Fibroblast of the aortic adventitia (primary cell): Measurements from ENCODE around the gene SLC4A1AP. TPM values are rescaled to one million over a fixed set of nuclear protein-coding genes. Genes with fewer than 3 reads are reported as not detected.
A peak's percentile ranks its signal among the peaks of the same experiment; 100 is the strongest.

Source experiments
- DNase-seq: peaks from one replicate; pipeline ENCODE4 v3.0.0-alpha.2; 2010; ENCODE audit warnings: low read depth
- H3K4me3 ChIP-seq: 2 replicates; pipeline ENCODE4 v1.5.1; 2011; ENCODE audit warnings: low read depth, mild to moderate bottlenecking, control low read depth, low read length, moderate library complexity
- total RNA-seq: library from RNA; depleted of rRNA; stranded (reverse); fragments of >200 nt; gene quantifications from 2 replicates; pipeline ENCODE4 v1.2.3, GENCODE V29; 2012; ENCODE audit warnings: low replicate concordance
- TF ChIP-seq, protein P1 (sequence below): IDR thresholded peaks from 2 replicates; pipeline ENCODE4 v1.5.1; 2011; ENCODE audit warnings: mild to moderate bottlenecking, low read length, control low read depth, inconsistent platforms; ENCODE audit not compliant: insufficient read depth

SLC4A1AP gene
- total RNA-seq, 1 donor: 25.9 TPM

DNA sequence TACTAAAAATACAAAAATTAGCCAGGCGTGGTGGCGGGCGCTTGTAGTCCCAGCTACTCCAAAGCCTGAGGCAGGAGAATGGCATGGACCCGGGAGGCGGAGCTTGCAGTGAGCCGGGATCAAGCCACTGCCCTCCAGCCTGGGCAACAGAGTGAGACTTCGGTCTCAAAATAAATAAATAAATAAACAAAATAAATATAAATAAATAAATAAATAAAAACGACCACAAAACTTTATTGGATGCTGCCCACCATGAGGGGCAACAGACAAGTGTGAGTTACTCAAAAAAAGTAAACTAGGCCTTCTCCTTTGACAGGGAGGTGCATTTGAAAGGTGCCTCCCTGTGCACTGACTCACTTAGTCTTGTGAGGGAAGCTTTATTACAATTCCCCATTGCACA lies 50.4 kb downstream of the SLC4A1AP start:
- TF ChIP-seq, protein P1, sequence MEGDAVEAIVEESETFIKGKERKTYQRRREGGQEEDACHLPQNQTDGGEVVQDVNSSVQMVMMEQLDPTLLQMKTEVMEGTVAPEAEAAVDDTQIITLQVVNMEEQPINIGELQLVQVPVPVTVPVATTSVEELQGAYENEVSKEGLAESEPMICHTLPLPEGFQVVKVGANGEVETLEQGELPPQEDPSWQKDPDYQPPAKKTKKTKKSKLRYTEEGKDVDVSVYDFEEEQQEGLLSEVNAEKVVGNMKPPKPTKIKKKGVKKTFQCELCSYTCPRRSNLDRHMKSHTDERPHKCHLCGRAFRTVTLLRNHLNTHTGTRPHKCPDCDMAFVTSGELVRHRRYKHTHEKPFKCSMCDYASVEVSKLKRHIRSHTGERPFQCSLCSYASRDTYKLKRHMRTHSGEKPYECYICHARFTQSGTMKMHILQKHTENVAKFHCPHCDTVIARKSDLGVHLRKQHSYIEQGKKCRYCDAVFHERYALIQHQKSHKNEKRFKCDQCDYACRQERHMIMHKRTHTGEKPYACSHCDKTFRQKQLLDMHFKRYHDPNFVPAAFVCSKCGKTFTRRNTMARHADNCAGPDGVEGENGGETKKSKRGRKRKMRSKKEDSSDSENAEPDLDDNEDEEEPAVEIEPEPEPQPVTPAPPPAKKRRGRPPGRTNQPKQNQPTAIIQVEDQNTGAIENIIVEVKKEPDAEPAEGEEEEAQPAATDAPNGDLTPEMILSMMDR: no peak
- no peak overlapping the region for H3K4me3 ChIP-seq
- DNase-seq: no peak

DNA sequence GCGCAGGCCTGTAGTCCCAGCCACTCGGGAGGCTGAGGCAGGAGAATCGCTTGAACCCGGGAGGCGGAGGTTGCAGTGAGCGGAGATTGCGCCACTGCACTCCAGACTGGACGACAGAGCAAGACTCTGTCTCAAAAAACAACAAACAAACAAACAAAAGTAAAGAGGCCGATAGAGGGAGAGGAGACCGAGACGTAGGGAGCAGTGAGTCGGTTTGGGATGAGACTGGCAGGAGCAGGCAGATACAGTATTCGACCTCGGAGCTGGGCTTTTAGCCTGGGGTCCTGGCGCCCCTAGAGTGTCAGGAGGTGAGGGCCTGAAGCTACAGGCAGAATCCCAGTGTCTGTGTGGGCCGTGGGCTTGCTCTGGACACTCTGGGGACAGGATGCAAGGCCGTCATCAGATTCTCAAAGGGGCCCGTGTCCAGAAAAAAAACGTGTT lies 51.2 kb downstream of the SLC4A1AP start:
- H3K4me3 ChIP-seq: peak overlapping the region; percentile 51
- TF ChIP-seq, protein P1: no peak
- DNase-seq: no peak

DNA sequence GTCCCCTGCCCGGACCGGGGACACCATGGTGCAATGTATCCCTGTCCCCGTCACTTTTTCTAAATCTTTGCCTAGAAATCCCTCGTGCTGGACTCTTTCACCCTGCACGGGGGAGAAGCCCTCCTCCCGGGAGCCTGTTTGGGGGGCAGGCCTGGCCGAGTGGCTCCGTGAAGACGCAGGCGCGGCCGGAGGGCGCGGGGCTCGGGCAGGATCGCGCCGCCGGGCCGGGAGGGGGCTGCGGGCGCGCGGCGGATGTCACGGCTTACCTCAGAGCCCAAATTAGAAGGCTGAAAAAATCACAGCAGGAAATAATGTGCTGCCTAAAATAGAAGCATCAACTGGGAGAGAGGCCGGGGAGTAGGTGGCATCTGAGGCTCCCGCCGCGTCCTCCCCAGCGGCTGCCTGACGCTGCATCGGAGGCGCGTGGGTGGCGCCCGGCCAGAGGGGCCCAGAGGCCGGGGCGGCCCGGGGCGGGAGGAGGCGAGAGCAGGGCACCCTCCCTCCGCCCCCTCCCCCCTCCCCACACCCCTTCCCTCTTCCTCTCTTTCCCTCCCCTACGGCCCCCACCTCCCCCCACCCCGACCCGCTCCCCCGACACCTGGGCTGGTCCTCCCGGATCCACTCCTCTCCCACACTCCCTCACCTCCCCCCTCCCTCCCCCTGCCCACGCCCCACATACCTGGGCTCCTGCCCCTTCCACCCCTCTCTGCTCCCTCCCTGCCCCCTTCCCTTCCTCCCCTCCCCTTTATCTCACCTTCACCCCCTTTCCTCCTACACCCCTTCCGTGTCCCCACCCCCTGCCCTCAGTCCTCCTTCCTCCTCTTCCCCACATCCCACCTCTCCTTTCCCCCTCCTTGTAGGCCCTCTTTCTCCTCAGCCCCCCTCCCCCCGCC lies 51.9 kb downstream of the SLC4A1AP start:
- TF ChIP-seq, protein P1: no peak
- peak overlapping the region; percentile 51 for H3K4me3 ChIP-seq
- DNase-seq: peak; percentile 59

DNA sequence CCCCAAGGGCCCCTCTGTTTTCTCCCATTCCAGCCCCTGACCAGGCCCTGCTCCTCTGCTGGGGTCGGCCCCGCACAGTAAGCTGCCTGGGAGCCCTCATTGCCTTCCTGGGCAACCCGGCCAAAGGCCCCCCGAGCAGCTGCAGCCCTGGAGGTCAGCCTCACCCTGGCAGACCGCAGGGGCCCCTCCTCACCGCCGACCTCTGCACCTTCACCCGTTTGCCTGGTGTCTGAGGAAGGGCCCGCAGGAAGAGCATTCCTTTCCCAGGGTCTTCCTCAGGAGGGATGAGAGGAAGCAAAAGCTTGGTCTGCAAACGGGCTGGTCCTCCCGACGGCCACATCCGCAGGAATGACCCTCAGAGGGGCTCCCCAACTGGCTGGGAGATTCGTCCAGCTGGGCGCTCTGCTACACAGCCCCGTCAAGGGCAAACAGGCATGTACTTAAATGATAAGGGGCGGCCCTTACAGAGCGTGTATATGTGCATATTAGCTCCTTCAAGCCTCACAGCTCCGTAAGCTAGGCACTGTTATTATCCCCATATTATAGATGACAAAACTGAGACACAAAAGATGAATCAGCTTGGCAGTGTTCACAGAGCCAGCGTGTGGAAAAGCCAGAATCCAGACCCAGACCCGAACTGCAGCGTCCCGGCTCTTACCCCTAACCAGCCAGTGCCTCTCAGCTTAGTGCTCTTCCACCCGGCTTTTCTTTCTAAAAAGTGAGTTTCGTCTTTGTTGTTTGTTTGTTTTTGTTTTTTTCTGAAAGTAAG lies 52.8 kb downstream of the SLC4A1AP start:
- TF ChIP-seq, protein P1: no peak
- H3K4me3 ChIP-seq: no peak overlapping the region
- no peak for DNase-seq

DNA sequence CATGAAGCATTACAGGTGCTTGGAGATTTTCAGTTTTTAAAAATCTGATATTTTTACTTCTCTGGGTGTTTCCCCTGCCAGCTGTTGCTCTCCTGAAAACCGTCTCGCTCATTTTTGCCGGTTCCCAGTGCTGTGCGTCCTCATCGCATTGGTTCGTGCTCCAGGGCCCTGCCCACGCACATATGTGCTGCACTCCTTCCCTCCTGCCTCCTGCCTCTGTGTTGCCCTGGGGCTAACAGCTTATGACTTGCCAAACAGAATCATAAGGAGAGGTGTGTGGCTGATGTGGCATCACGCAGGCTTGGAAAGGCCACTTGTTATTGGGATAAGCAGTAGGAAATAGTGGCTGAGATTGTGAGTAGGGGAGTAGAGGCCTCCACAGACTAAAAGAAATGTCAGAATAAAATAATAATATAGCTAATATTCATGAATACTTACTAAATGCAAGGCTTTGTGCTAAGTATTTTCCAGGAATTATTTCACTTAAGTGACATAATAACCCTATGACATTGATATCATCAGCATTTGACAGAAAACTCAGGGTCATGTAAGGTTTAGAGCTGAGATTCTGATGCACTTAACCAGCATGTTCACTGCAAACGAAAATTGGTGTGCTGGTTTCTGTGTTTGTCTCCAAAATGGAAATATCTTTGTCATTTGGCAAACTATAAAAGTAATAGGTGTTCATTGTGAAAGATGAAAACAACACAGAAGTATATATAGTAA lies 53.5 kb downstream of the SLC4A1AP start:
- TF ChIP-seq, protein P1: no peak
- H3K4me3 ChIP-seq: no peak overlapping the region
- DNase-seq: no peak

DNA sequence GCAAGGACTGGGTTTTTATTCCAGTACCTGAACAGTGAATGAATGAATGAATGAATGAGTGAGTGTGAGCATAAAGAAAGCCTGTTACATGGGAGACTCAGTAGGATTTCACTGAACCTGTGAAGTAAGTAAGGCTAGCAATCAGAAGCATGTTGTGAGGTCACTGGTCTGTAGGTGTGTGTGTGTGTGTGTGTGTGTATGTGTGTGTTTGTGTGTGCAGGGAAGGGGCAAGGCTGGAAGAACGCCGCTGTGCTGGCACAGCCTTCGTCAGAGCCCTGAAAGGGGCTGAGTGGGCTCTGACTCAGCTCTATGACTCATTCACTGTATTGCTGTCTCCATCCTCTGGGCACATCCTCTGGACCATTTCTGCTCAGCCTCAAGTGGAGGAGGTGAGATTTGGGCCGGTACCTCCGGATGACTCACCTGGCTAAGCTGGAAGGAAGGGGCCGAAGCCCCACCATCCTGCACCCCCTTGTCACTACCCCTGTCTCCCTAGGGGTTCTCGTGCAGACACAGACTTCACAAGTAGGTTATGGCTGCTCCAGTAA lies 56.4 kb downstream of the SLC4A1AP start:
- no peak overlapping the region for H3K4me3 ChIP-seq
- DNase-seq: peak; percentile 91
- TF ChIP-seq, protein P1: no peak
